Superior temporal gyrus (tissue), 1 donor: ENCODE measurements around the gene SH3RF2.
"Not testable (repeated sequence)": the region's sequence is repeated elsewhere in the genome, so short reads cannot be mapped to it uniquely, and the experiment has no call there.

Experiments used
- DNase-seq: peaks from one replicate; pipeline ENCODE4 v3.0.0-alpha.2; 2016; ENCODE audit errors: extremely low spot score

Gene SH3RF2

GRCh38 chr5:146005723-146006122 is 69.3 kb downstream of the SH3RF2 start:
- no peak for DNase-seq

GRCh38 chr5:146006470-146007190 is 70.3 kb downstream of the SH3RF2 start:
- no peak for DNase-seq

GRCh38 chr5:146007270-146007669 is 70.9 kb downstream of the SH3RF2 start:
- no peak for DNase-seq

- no peak for DNase-seq
Measured at GRCh38 chr5:146007989-146008388, 71.6 kb downstream of the SH3RF2 start.

GRCh38 chr5:146009020-146009419 is 72.6 kb downstream of the SH3RF2 start:
- DNase-seq, result no peak

GRCh38 chr5:146010447-146010846 is 74.1 kb downstream of the SH3RF2 start:
- not testable (repeated sequence) for DNase-seq

GRCh38 chr5:146013761-146014160 is 77.4 kb downstream of the SH3RF2 start:
- DNase-seq, result no peak

GRCh38 chr5:146015001-146015400 is 78.6 kb downstream of the SH3RF2 start:
- no peak for DNase-seq

- no peak for DNase-seq
Measured at GRCh38 chr5:146016764-146017484, 80.5 kb downstream of the SH3RF2 start.

- DNase-seq, result no peak
Measured at GRCh38 chr5:146018514-146019375, 82.4 kb downstream of the SH3RF2 start.

- DNase-seq, result no peak
Measured at GRCh38 chr5:146020100-146020499, 83.7 kb downstream of the SH3RF2 start.

GRCh38 chr5:146024034-146024433 is 87.7 kb downstream of the SH3RF2 start:
- no peak for DNase-seq

- DNase-seq, result no peak
Measured at GRCh38 chr5:146025114-146025680, 88.8 kb downstream of the SH3RF2 start.

- no peak for DNase-seq
Measured at GRCh38 chr5:146025681-146026080, 89.3 kb downstream of the SH3RF2 start.

GRCh38 chr5:146026307-146027010 is 90.1 kb downstream of the SH3RF2 start:
- no peak for DNase-seq

- DNase-seq, result no peak
Measured at GRCh38 chr5:146027751-146028150, 91.4 kb downstream of the SH3RF2 start.

- no peak for DNase-seq
Measured at GRCh38 chr5:146032911-146033310, 96.5 kb downstream of the SH3RF2 start.

GRCh38 chr5:146034127-146034526 is 97.7 kb downstream of the SH3RF2 start:
- DNase-seq, result no peak

GRCh38 chr5:146034605-146035004 is 98.2 kb downstream of the SH3RF2 start:
- DNase-seq, result no peak

GRCh38 chr5:146039420-146039819 is 103.0 kb downstream of the SH3RF2 start:
- no peak for DNase-seq

- no peak for DNase-seq
Measured at GRCh38 chr5:146040527-146040926, 104.1 kb downstream of the SH3RF2 start.
